Keratinocyte (primary cell): ENCODE results near the gene CCDC7.

Source experiments
- EZH2 ChIP-seq: IDR thresholded peaks from one replicate; pipeline ENCODE4 v1.6.1; 2012; ENCODE audit warnings: inconsistent platforms, mild to moderate bottlenecking, low read length, moderate library complexity
- TF ChIP-seq, protein P1 (sequence below), 3 experiments: IDR thresholded peaks in 1 of 3; conservative IDR thresholded peaks in 1 of 3; optimal IDR thresholded peaks in 1 of 3; 2 replicates in 2 of 3; 3 replicates in 1 of 3; pipeline versions ENCODE3 to v1.5.1; 2011; ENCODE audit warnings: low read length in 3 of 3, mild to moderate bottlenecking in 3 of 3, moderate library complexity in 2 of 3, control low read depth in 1 of 3, inconsistent platforms in 1 of 3; ENCODE audit not compliant: insufficient read depth in 2 of 3; ENCODE audit errors: extremely low read depth in 1 of 3

DNA sequence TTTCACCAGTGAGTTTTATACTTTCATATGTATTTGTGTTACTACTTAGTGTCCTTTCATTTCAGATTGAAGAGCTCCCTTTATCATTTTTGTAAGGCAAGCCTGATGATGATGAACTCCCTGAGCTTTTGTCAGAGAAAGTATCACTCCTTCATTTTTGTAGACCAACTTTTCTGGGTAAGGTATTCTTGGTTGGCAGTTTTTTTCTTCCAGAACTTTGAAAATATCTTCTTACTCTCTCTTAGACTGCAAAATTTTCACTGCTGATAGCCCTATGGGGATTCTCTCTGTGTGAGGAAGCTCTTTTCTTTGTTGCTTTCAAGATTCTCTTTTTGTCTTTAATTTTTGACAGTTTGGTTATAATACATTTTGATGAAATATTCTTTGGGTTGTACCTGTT lies 35.7 kb downstream of the CCDC7 start:
- TF ChIP-seq, protein P1, sequence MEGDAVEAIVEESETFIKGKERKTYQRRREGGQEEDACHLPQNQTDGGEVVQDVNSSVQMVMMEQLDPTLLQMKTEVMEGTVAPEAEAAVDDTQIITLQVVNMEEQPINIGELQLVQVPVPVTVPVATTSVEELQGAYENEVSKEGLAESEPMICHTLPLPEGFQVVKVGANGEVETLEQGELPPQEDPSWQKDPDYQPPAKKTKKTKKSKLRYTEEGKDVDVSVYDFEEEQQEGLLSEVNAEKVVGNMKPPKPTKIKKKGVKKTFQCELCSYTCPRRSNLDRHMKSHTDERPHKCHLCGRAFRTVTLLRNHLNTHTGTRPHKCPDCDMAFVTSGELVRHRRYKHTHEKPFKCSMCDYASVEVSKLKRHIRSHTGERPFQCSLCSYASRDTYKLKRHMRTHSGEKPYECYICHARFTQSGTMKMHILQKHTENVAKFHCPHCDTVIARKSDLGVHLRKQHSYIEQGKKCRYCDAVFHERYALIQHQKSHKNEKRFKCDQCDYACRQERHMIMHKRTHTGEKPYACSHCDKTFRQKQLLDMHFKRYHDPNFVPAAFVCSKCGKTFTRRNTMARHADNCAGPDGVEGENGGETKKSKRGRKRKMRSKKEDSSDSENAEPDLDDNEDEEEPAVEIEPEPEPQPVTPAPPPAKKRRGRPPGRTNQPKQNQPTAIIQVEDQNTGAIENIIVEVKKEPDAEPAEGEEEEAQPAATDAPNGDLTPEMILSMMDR (optimal IDR thresholded peaks at IDR 0.05 in 1 of 3, IDR thresholded peaks at IDR 0.05 in 1 of 3, conservative IDR thresholded peaks at IDR 0.05 in 1 of 3; ENCODE audit: extremely low read depth in 1 of 3, insufficient read depth in 2 of 3, low read length in 3 of 3) = no peak
- no peak for TF ChIP-seq EZH2
